Body of pancreas (tissue), 4 donors: ENCODE results near the gene NR2F2. TPM values are rescaled to one million over a fixed set of nuclear protein-coding genes. Genes with fewer than 3 reads are reported as not detected.

Source experiments
- ATAC-seq: fragments of 150-250 bp; one replicate; pipeline ENCODE4 v1.9.1; 2016
- DNase-seq, 4 donors: peaks; one replicate each; pipeline ENCODE4 v3.0.0-alpha.2; 2019
- H3K27ac ChIP-seq, 4 donors: fragments of 200-600 bp; sonication (generic); 1 replicate in 3 of 4; 2 replicates in 1 of 4; pipeline versions ENCODE4 v1.5.1 to v1.6.1; 2016 to 2019; ENCODE audit warnings: mild to moderate bottlenecking in 1 of 4, mixed read lengths in 1 of 4, moderate library complexity in 1 of 4
- H3K27me3 ChIP-seq, 2 donors: fragments of 200-600 bp; sonication (generic); one replicate each; pipeline ENCODE4 v1.6.0; 2016; ENCODE audit warnings: mild to moderate bottlenecking in 1 of 2
- H3K36me3 ChIP-seq, 2 donors: fragments of 200-600 bp; sonication (generic); replicated peaks in 1 of 2; 2 replicates each; pipeline ENCODE4 v1.5.1; 2016; ENCODE audit warnings: low read depth in 2 of 2; ENCODE audit not compliant: insufficient read depth in 1 of 2
- H3K4me1 ChIP-seq: fragments of 200-600 bp; sonication (generic); one replicate; pipeline ENCODE4 v1.6.0; 2016
- H3K4me3 ChIP-seq, 2 donors: fragments of 200-600 bp; sonication (generic); 1 replicate in 1 of 2; 2 replicates in 1 of 2; pipeline ENCODE4 v1.5.1; 2016 to 2019
- H3K9me3 ChIP-seq, 3 donors: fragments of 200-600 bp; sonication (generic); 1 replicate in 2 of 3; 2 replicates in 1 of 3; pipeline ENCODE4 v1.5.1; 2016
- POLR2A ChIP-seq, 3 donors: fragments of 450-650 bp; IDR thresholded peaks; one replicate each; pipeline ENCODE4 v1.6.1; 2016; ENCODE audit warnings: antibody characterized with exemption in 3 of 3, mild to moderate bottlenecking in 2 of 3
- WGBS, 2 donors: methylation state at CpG; one replicate each; pipeline ENCODE4 v1.1.5; 2017; 5-methylcytosine and 5-hydroxymethylcytosine counted together
- intact Hi-C: fragments of 100-400 bp; cut with DNase I; formaldehyde crosslinking; loops from one replicate; pipeline ENCODE4 v1.15.1; 2023
- total RNA-seq, 2 donors: library from RNA; depleted of rRNA; stranded (reverse); fragments of >200 nt; gene quantifications; one replicate each; pipeline ENCODE4 v1.1.0, GENCODE V29; 2016
- TF ChIP-seq, protein P1 (sequence below), 7 experiments: fragments of 450-650 bp in 4 of 7; fragments of 200-600 bp in 3 of 7; sonication (generic) in 3 of 7; IDR thresholded peaks; one replicate each; pipeline ENCODE4 v1.5.1; 2016 to 2019; ENCODE audit warnings: antibody characterized with exemption in 7 of 7

The NR2F2 gene
- total RNA-seq, 2 donors from 2014 or later: 12.9 to 13.5 TPM

DNA sequence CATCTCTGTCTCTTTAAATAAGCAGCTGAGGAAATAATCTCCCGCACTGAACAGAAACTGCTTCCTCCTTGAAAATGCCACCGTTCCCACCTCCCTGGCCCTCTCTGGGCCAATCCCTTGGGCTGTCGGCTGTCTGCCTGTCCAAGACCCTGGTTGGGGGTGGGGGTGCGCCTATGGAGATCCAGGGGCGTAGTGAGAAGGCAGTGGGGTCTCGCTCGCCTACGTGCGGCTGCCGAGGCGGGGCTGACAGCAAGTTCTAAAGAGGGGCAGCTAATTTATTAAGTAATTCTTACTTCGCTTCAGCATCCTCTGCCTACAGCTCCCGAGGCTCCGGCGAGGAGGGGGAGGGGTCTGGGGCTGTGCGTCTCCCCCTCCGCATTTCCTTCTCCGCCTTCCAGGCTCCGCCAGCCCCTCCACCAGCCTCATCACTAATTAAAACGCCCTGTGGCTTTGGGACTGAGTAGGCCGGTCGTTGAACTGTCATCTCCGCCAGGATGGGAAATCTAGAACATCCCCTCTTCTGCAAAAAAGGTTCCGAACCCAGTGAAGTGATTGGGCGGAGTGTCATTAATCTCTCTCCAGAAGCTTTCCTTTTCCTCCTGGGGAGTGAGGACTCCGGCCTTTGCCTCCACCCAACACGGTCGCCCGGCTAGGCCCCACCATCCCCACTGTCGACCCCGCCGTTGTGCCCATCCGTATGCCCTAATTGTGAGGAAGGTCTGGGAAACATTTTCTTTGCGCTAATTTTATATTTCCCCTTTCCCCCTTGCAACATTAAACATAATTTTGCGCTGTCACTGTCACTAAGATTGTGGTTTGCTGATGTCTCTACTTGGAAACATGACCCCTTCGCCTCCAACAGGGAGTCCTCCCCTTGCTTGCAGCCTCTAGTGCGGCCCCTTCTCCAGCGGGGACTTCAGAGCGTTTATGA lies 16.9 kb downstream of the NR2F2 start:
- DNase-seq: no peak
- no peak overlapping the region for H3K4me3 ChIP-seq
- H3K27ac ChIP-seq: peak overlapping the region in 3 of 4 donors; percentile 8 to 42 (median 37)
- intact Hi-C loops: no loop called here
- peaks cover 19% of the 10 kb centered on the region for H3K4me1 ChIP-seq
- 64 to 78% methylated on average over 39 of the region's 39 CpGs for WGBS, 2 donors
- ATAC-seq: no peak
- peak in 2 of 3 donors; percentile 2 to 13 for TF ChIP-seq POLR2A (IDR thresholded peaks at IDR 0.05)
- TF ChIP-seq, protein P1, sequence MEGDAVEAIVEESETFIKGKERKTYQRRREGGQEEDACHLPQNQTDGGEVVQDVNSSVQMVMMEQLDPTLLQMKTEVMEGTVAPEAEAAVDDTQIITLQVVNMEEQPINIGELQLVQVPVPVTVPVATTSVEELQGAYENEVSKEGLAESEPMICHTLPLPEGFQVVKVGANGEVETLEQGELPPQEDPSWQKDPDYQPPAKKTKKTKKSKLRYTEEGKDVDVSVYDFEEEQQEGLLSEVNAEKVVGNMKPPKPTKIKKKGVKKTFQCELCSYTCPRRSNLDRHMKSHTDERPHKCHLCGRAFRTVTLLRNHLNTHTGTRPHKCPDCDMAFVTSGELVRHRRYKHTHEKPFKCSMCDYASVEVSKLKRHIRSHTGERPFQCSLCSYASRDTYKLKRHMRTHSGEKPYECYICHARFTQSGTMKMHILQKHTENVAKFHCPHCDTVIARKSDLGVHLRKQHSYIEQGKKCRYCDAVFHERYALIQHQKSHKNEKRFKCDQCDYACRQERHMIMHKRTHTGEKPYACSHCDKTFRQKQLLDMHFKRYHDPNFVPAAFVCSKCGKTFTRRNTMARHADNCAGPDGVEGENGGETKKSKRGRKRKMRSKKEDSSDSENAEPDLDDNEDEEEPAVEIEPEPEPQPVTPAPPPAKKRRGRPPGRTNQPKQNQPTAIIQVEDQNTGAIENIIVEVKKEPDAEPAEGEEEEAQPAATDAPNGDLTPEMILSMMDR (IDR thresholded peaks at IDR 0.05): no peak
- no peaks in the 10 kb centered on the region for H3K27me3 ChIP-seq
- no peaks in the 10 kb centered on the region for H3K36me3 ChIP-seq
- H3K9me3 ChIP-seq: no peaks in the 10 kb centered on the region

- no peaks in the 10 kb centered on the region for H3K9me3 ChIP-seq
- DNase-seq (no peak), ATAC-seq (no peak)
These were observed 17.9 kb downstream of the NR2F2 start for GRCh38 chr15:96348112-96349027.

DNA sequence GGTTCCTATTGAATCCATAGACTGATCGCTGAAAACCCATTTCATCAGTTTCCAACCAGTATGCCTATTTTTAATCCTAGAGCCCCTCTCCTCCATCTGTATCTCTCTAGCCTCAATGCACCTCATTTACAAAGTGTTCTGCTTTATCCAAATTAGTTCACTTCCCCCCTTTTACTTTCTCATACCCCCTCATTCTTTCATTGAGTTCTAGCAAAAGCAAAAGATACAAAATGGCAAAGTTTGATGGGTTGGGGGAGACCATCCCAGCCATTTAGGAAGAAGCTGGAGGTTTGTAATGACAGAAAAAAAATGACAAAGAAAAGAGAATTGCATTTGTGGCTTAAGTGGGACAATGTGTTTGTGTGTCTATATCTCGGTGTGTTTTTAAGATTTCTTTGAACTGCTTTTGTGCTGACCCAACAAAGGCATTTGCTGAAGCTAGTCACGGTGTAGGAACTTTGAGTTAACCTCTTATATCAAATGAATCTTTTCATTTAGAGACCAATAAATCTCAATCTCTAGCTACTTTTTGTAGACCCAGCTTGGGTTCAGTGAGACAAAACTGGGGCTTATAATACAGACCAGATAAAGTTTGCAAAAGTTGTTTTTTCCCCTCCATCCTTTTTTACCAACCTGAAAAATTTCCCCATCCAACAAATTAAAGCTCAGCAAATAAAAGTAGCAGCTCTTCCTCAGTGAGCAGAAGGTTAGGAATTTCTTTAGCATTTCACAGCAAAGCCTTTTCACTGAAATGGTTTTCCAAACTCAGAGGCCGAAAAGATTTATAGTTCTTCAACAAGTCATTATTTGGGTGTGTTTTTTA lies 18.7 kb downstream of the NR2F2 start:
- Histone ChIP-seq H3K4me1 (peaks cover 26% of the 10 kb centered on the region), H3K9me3 (no peaks in the 10 kb centered on the region), H3K4me3 (no peak overlapping the region), H3K27me3 (peaks cover 0 to under 1% of the 10 kb centered on the region in 2 donors), H3K27ac (peak overlapping the region in 1 of 4 donors; percentile 34), H3K36me3 (no peaks in the 10 kb centered on the region)
- TF ChIP-seq, protein P1 (IDR thresholded peaks at IDR 0.05): no peak
- TF ChIP-seq POLR2A (IDR thresholded peaks at IDR 0.05): no peak
- 75 to 81% methylated on average over 4 of the region's 4 CpGs for WGBS, 2 donors
- ATAC-seq: no peak
- intact Hi-C loops: no loop called here
- no peak for DNase-seq

More at GRCh38 chr15:96348112-96349027, 17.9 kb downstream of the NR2F2 start:
- Histone ChIP-seq H3K27me3 (no peaks in the 10 kb centered on the region), H3K4me3 (no peak overlapping the region), H3K36me3 (no peaks in the 10 kb centered on the region), H3K27ac (peak overlapping the region in 1 of 4 donors; percentile 27), H3K4me1 (peaks cover 19% of the 10 kb centered on the region)
- WGBS, 2 donors: 65 to 68% methylated on average over 13 of the region's 13 CpGs
- intact Hi-C loops: no loop called here
- no peak for TF ChIP-seq POLR2A (IDR thresholded peaks at IDR 0.05)
- TF ChIP-seq, protein P1 (IDR thresholded peaks at IDR 0.05): no peak

DNA sequence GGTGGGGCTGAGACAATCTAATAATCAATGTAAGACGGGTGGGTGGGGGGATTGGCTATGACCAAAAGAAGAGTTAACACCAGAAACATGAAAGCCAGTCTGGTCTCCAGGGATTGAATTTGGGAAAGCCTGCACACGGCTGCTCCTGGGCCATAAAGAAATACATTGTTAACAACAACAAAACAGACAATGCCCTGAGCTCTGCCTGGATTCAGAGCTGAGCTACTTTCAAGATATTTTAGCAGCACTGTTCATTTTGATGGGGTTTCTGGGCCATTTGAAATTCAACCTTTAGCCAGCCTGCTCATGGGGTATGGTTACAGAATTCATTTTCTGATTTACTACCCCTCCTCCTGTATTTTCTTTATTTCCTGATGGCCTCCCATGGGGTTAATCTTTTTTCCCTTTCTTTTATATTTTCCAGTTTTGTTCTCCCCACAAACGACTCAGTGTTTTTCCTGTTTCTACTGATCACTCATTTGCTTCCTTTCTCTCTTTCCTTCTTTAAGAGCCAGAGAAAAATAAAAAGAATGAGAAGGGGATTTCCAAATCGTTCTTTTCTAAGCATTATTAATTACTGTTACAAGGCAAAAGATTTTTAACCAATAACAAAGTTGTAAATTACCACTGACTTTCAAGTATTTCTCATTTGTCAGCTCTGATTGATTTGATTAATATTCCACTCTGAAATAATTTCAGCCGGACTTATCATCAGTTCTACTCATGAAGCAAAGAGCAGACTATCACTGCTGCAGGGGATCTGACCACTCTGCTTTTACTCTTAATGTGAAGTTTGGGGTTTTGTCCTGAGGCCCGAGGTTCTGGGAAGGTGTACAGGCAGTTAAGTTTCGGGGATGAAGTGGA lies 19.6 kb downstream of the NR2F2 start:
- Histone ChIP-seq H3K9me3 (no peaks in the 10 kb centered on the region), H3K4me1 (peaks cover 32% of the 10 kb centered on the region), H3K36me3 (no peaks in the 10 kb centered on the region), H3K4me3 (no peak overlapping the region), H3K27ac (peak overlapping the region in 1 of 4 donors; percentile 34), H3K27me3 (peaks cover 0 to 4% of the 10 kb centered on the region in 2 donors)
- intact Hi-C loops: no loop called here
- DNase-seq (no peak), ATAC-seq (no peak)
- TF ChIP-seq, protein P1 (IDR thresholded peaks at IDR 0.05): no peak
- TF ChIP-seq POLR2A (IDR thresholded peaks at IDR 0.05): no peak
- 39 to 50% methylated on average over 7 of the region's 7 CpGs for WGBS, 2 donors
